ENCODE measurements around the gene CACNA1A.
"Not testable (repeated sequence)": the region's sequence is repeated elsewhere in the genome, so short reads cannot be mapped to it uniquely, and the experiment has no call there.

The CACNA1A gene

DNA sequence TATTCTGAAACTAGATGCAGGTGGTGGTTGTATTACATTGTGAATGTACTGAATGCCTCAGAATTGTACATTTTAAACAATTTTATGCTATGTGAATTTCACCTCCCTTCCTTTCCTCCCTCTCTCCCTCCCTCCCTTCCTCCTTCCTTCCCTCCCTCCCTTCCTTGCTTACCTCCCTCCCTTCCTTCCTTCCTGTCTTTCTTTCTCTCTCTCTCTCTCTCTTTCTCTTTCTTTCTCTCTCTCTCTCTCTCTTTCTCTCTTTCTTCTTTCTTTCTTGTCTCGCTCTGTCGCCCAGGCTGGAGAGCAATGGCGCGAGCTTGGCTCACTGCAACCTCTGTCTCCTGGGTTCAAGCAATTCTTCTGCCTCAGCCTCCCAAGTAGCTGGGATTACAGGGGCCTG is 318.9 kb downstream of the CACNA1A start:
- DNase-seq (ENCODE audit: low read depth): no peak
- TF ChIP-seq, protein P1, sequence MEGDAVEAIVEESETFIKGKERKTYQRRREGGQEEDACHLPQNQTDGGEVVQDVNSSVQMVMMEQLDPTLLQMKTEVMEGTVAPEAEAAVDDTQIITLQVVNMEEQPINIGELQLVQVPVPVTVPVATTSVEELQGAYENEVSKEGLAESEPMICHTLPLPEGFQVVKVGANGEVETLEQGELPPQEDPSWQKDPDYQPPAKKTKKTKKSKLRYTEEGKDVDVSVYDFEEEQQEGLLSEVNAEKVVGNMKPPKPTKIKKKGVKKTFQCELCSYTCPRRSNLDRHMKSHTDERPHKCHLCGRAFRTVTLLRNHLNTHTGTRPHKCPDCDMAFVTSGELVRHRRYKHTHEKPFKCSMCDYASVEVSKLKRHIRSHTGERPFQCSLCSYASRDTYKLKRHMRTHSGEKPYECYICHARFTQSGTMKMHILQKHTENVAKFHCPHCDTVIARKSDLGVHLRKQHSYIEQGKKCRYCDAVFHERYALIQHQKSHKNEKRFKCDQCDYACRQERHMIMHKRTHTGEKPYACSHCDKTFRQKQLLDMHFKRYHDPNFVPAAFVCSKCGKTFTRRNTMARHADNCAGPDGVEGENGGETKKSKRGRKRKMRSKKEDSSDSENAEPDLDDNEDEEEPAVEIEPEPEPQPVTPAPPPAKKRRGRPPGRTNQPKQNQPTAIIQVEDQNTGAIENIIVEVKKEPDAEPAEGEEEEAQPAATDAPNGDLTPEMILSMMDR (IDR thresholded peaks at IDR 0.05; ENCODE audit: low read depth, low read length, missing control alignments): no peak
- no peak overlapping the region for H3K4me3 ChIP-seq (ENCODE audit: low read depth, low read length)

DNA sequence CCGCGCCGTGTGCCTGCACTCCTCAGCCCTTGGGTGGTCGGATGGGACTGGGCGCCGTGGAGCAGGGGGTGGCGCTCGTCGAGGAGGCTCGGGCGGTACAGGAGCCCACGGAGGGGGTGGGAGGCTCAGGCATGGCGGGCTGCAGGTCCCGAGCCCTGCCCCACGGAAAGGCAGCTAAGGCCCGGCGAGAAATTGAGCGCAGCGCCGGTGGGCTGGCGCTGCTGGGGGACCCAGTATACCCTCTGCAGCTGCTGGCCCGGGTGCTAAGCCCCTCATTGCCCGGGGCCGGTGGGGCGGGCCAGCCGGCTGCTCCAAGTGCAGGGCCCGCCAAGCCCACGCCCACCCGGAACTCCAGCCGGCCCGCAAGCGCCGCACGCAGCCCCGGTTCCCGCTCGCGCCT is 319.6 kb downstream of the CACNA1A start:
- DNase-seq (ENCODE audit: low read depth); H3K4me3 ChIP-seq (ENCODE audit: low read depth, low read length): not testable (repeated sequence)

DNA sequence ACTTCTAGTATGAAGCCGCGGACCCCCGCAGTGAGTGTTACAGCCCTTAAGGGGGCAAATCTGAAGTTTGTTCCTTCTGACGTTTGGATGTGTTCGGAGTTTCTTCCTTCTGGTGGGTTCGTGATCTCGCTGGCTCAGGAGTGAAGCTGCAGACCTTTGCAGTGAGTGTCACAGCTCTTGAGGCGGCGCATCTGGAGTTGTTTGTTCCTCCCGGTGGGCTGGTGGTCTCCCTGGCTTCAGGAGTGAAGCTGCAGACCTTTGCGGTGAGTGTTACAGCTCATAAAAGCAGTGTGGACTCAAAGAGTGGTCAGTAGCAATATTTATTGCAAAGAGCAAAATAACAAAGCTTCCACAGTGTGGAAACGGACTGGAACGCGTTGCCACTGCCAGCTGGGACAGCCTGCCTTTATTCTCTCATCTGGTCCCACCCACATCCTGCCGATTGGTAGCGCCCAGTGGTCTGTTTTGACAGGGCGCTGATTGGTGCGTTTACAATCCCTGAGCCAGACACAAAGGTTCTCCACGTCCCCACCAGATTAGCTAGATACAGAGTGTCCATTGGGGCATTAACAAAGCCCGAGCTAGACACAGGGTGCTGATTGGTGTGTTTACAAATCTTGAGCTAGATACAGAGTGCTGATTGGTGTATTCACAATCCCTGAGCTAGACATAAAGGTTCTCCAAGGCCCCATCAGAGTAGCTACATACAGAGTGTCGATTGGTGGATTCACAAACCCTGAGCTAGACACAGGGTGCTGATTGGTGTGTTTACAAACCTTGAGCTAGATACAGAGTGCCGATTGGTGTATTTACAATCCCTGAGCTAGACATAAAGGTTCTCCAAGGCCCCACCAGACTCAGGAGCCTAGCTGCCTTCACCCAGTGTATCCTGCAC is 320.3 kb downstream of the CACNA1A start:
- not testable (repeated sequence) for DNase-seq (ENCODE audit: low read depth); H3K4me3 ChIP-seq (ENCODE audit: low read depth, low read length)

DNA sequence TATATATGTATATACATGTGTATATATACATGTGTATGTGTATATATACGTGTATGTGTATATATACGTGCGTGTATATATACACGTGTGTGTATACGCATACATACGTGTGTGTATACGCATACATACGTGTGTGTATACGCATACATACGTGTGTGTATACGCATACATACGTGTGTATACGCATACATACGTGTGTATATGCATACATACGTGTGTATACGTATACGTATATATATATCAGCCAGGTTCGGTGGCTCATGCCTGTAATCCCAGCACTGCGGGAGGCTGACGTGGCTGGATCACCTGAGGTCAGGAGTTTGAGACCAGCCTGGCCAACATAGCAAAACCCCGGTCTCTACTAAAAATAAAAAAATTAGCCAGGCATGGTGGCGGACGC is 321.4 kb downstream of the CACNA1A start:
- DNase-seq (ENCODE audit: low read depth); H3K4me3 ChIP-seq (ENCODE audit: low read depth, low read length): not testable (repeated sequence)

DNA sequence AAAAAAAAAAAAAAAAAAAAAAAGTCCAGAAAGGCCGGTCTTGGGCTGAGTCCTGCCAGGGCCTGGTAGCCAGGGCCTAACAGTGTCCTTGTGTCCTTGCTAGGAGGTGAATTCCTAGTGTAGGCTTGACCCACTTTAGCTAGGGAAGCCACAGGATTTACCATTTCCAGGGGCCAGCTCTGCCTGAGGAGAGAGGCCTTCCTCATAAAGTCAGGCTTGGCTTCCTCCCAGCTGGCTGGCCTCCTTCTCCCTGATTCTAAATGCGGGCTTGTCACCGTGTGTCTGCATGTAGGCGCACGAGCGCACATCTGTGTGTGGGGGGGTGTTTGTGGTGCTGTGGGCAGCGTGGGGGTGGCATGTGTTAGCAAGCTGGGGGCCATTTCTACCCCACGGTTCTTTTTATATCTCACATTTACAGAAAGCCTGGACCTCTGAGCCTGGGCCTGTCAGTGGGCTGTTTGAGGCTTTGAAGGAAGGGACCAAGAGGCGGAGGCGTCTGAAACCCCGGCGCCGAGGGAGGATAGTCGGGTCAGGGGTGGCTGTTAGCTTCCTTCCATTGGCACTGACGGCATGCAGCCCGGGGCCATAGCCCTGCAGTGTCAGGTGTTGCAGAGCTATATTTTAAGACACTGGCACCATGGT is 324.4 kb downstream of the CACNA1A start:
- TF ChIP-seq, protein P1 (IDR thresholded peaks at IDR 0.05; ENCODE audit: low read depth, low read length, missing control alignments): no peak
- DNase-seq (ENCODE audit: low read depth): no peak
- H3K4me3 ChIP-seq (ENCODE audit: low read depth, low read length): no peak overlapping the region

DNA sequence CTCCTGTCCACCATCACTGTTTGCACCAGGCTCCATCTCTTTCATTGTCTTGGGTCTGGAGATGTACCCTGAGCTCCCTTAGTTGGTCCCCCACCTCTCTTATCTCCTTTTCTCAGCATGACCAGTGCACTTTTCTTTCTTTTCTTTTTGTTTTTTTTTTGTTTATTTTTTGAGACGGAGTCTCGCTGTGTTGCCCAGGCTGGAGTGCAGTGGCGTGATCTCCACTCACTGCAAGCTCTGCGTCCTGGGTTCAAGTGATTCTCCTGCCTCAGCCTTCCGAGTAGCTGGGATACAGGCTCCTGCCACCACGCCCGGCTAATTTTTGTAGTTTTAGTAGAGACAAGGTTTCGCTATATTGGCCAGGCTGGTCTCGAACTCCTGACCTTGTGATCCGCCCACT is 328.0 kb downstream of the CACNA1A start:
- DNase-seq (ENCODE audit: low read depth); H3K4me3 ChIP-seq (ENCODE audit: low read depth, low read length): not testable (repeated sequence)

DNA sequence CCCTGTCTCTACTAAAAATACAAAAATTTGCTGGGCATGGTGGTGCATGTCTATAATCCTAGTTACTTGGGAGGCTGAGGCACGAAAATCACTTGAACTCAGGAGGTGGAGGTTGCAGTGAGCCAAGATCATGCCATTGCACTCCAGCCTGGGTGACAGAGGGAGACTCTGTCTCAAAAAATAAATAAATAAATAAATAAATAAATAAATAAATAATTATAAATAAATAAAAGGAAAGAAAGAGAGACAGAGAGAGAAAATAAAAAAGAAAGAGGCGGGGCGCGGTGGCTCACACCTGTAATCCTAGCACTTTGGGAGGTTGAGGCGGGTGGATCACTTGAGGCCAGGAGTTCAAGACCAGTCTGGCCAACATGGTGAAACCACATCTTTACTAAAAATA is 328.7 kb downstream of the CACNA1A start:
- DNase-seq (ENCODE audit: low read depth); H3K4me3 ChIP-seq (ENCODE audit: low read depth, low read length): not testable (repeated sequence)

DNA sequence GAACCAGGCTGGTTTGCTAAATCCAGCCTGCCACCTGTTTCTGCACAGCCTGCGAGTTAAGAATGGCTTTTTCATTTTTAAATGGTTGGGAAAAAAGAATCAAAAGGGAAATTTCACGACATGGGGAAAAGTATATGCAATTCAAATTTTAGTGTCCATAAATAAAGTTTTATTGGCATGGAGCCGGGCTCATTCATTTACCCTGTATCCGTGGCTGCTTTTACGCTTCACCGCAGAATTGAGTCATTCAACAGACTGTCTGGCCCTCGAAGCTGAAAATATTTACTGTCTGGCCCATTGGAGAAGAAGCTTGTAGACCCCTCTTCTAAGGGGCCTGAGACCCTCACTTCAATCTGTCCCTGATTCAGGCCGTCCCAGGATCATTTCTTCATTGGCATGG is 329.9 kb downstream of the CACNA1A start:
- TF ChIP-seq, protein P1 (IDR thresholded peaks at IDR 0.05; ENCODE audit: low read depth, low read length, missing control alignments): no peak
- no peak for DNase-seq (ENCODE audit: low read depth)
- no peak overlapping the region for H3K4me3 ChIP-seq (ENCODE audit: low read depth, low read length)

DNA sequence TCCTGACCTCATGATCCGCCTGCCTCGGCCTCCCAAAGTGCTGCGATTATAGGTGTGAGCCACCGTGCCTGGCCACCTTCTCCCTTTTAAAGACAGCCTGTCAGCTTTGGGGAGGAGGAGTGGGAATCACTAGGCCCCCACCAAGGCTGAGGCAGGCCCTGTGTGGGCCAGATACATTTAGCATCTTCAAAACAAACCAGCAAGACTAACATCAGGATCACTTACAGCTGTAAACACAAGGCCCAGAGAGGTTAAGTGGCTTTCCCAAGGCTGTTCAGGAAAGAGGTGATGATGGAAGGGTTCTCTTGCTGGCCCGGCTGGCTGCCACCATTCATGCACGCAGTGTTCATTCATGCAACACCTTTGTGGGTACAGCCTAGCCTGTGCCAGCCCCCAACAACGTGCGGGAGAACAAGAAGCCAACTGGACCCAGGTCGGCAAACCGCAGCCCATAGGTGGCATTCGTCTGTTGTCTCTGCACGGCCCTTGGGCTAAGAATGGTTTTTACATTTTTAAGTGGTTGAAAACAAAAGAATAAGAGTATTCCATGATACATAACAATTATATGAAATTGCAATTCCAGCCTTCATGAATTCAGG is 333.0 kb downstream of the CACNA1A start:
- TF ChIP-seq, protein P1 (IDR thresholded peaks at IDR 0.05; ENCODE audit: low read depth, low read length, missing control alignments): no peak
- DNase-seq (ENCODE audit: low read depth): no peak
- H3K4me3 ChIP-seq (ENCODE audit: low read depth, low read length): no peak overlapping the region
